GM12878 (cell line): ENCODE measurements around the gene DERL3. TPM values are rescaled to one million over a fixed set of nuclear protein-coding genes. Genes with fewer than 3 reads are reported as not detected.

ENCODE experiments used
- BACH1 ChIP-seq: fragments of 450-650 bp; IDR thresholded peaks from 2 replicates; pipeline ENCODE4 v1.6.1; 2017; ENCODE audit warnings: mild to moderate bottlenecking, borderline replicate concordance
- BRCA1 ChIP-seq: IDR thresholded peaks from 2 replicates; pipeline ENCODE4 v1.6.1; 2011; ENCODE audit warnings: low read depth, low read length, improper control_type of control experiment
- CREB1 ChIP-seq: IDR thresholded peaks from 2 replicates; pipeline ENCODE4 v1.6.1; 2012; ENCODE audit warnings: low read depth, mild to moderate bottlenecking, inconsistent platforms
- NFXL1 ChIP-seq: fragments of 450-650 bp; IDR thresholded peaks from 2 replicates; pipeline ENCODE4 v1.6.1; 2017; ENCODE audit warnings: antibody characterized with exemption, mild to moderate bottlenecking, borderline replicate concordance
- SMARCA5 ChIP-seq: fragments of 450-650 bp; IDR thresholded peaks from 2 replicates; pipeline ENCODE4 v1.6.1; 2017; ENCODE audit warnings: mild to moderate bottlenecking
- SRF ChIP-seq, 2 experiments: IDR thresholded peaks; 2 replicates each; pipeline ENCODE4 v1.6.1; 2011; ENCODE audit warnings: low read depth in 2 of 2, low read length in 2 of 2, mild to moderate bottlenecking in 1 of 2, moderate library complexity in 1 of 2
- ZSCAN29 ChIP-seq: fragments of 450-650 bp; IDR thresholded peaks from 2 replicates; pipeline ENCODE4 v1.6.1; 2017; ENCODE audit warnings: mild to moderate bottlenecking, moderate library complexity
- polyA plus RNA-seq, 11 experiments: library from polyadenylated mRNA; depleted of rRNA in 4 of 11; unstranded in 6 of 11; stranded (reverse) in 5 of 11; fragments of >200 nt; fragmentation: Nextera tagmentation in 4 of 11; fragmentation: Illumina TruSeq in 1 of 11; extraction: Ambion mirVana in 4 of 11; extraction: Trizol in 1 of 11; gene quantifications; 1 replicate in 1 of 11; 2 replicates in 10 of 11; pipeline versions ENCODE4 v1.2.1 to v1.2.3, GENCODE V29; 2011 to 2016; ENCODE audit warnings: inconsistent platforms in 2 of 11, missing spikeins in 2 of 11, low read depth in 1 of 11
- total RNA-seq, 4 experiments: library from RNA; depleted of rRNA in 3 of 4; stranded (reverse); fragments of >200 nt in 3 of 4; fragmentation: Illumina TruSeq in 1 of 4; extraction: Trizol in 1 of 4; gene quantifications; 2 replicates each; pipeline versions ENCODE4 v1.2.1 to v1.2.3, GENCODE V29; 2013 to 2021
- TF ChIP-seq, protein P1 (sequence below): fragments of 450-650 bp; IDR thresholded peaks from 2 replicates; pipeline ENCODE4 v1.6.1; 2017; ENCODE audit warnings: antibody characterized with exemption, mild to moderate bottlenecking, moderate library complexity
- TF ChIP-seq, protein P2 (sequence below): fragments of 450-650 bp; formaldehyde crosslinking; IDR thresholded peaks from 2 replicates; pipeline ENCODE4 v1.5.0; 2022; ENCODE audit warnings: mild to moderate bottlenecking, missing genetic modification characterization

DERL3 gene
- total and polyA plus RNA-seq, 10 of the 15 experiments (the other 5 are each of a cell fraction or from before 2014, with no cell fraction given) = 4.1 to 52.4 (median 14.1) TPM

DNA sequence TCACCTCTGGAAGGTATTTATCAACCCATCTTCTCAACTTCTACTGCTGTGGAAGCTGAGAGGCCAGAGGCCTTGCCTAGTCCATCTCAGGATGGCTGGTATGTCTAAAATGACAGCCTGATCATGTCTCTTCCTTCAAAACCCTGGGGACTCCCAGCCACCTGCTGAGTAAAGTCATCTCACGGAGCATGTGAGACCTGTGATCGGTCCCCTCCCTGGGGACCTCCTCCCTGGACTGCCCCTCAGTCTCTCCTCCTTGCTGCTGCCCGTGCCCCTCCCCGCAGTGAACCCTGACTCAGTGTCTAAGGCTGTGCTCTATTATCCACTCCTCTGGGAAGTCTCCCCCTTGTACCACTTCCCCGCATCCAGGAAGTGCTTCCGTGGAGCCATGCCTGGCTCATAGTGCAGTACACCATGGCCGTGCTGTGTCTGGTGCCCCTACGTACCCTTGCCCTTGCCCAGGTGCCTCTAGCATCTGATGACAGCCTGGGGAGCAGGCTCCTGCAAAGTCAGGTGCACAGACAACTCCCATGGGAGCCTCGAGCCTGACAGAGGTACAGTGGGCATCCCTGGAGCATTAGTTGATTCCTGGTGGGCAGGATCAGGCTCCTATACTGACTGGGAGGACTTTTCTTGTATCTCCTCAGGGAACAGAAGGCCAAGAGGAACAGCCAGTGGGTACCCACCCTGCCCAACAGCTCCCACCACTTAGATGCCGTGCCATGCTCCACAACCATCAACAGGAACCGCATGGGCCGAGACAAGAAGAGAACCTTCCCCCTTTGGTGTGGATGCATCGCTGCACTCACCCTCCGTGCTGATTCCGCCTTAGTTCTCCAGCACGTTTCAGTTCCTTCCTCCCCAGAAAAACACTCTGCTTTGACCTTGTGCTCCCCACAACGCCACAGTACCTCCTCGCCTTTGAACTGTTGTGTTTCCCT, 38.2 kb downstream of the DERL3 start (continued):
- TF ChIP-seq, protein P1, sequence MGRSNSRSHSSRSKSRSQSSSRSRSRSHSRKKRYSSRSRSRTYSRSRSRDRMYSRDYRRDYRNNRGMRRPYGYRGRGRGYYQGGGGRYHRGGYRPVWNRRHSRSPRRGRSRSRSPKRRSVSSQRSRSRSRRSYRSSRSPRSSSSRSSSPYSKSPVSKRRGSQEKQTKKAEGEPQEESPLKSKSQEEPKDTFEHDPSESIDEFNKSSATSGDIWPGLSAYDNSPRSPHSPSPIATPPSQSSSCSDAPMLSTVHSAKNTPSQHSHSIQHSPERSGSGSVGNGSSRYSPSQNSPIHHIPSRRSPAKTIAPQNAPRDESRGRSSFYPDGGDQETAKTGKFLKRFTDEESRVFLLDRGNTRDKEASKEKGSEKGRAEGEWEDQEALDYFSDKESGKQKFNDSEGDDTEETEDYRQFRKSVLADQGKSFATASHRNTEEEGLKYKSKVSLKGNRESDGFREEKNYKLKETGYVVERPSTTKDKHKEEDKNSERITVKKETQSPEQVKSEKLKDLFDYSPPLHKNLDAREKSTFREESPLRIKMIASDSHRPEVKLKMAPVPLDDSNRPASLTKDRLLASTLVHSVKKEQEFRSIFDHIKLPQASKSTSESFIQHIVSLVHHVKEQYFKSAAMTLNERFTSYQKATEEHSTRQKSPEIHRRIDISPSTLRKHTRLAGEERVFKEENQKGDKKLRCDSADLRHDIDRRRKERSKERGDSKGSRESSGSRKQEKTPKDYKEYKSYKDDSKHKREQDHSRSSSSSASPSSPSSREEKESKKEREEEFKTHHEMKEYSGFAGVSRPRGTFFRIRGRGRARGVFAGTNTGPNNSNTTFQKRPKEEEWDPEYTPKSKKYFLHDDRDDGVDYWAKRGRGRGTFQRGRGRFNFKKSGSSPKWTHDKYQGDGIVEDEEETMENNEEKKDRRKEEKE = no peak
- peak; percentile 57; the same call in 1 of the 2 replicates for TF ChIP-seq SMARCA5
- TF ChIP-seq CREB1 = no peak
- TF ChIP-seq NFXL1 = no peak
- no peak for TF ChIP-seq BRCA1
- no peak for TF ChIP-seq ZSCAN29
- TF ChIP-seq, protein P2, sequence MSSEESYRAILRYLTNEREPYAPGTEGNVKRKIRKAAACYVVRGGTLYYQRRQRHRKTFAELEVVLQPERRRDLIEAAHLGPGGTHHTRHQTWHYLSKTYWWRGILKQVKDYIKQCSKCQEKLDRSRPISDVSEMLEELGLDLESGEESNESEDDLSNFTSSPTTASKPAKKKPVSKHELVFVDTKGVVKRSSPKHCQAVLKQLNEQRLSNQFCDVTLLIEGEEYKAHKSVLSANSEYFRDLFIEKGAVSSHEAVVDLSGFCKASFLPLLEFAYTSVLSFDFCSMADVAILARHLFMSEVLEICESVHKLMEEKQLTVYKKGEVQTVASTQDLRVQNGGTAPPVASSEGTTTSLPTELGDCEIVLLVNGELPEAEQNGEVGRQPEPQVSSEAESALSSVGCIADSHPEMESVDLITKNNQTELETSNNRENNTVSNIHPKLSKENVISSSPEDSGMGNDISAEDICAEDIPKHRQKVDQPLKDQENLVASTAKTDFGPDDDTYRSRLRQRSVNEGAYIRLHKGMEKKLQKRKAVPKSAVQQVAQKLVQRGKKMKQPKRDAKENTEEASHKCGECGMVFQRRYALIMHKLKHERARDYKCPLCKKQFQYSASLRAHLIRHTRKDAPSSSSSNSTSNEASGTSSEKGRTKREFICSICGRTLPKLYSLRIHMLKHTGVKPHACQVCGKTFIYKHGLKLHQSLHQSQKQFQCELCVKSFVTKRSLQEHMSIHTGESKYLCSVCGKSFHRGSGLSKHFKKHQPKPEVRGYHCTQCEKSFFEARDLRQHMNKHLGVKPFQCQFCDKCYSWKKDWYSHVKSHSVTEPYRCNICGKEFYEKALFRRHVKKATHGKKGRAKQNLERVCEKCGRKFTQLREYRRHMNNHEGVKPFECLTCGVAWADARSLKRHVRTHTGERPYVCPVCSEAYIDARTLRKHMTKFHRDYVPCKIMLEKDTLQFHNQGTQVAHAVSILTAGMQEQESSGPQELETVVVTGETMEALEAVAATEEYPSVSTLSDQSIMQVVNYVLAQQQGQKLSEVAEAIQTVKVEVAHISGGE = no peak
- TF ChIP-seq BACH1 = no peak
- no peak for TF ChIP-seq SRF (IDR thresholded peaks at IDR 0.05; ENCODE audit: low read depth in 2 of 2, low read length in 2 of 2)
